Ovary (tissue), 3 donors: ENCODE results near the gene VCAN.

Experiments used
- EP300 ChIP-seq: sonication (generic); formaldehyde crosslinking; IDR thresholded peaks from one replicate; pipeline ENCODE4 v1.6.1; 2017; ENCODE audit warnings: antibody characterized with exemption
- TF ChIP-seq, protein P1 (sequence below), 3 donors: fragments of 450-650 bp in 2 of 3; fragments of 200-600 bp in 1 of 3; IDR thresholded peaks; one replicate each; pipeline versions ENCODE4 v1.5.1 to v1.8.0; 2016 to 2022; ENCODE audit warnings: antibody characterized with exemption in 3 of 3, mild to moderate bottlenecking in 1 of 3
- donor health status: DM: no; HTN: no; CAD: no.

DNA sequence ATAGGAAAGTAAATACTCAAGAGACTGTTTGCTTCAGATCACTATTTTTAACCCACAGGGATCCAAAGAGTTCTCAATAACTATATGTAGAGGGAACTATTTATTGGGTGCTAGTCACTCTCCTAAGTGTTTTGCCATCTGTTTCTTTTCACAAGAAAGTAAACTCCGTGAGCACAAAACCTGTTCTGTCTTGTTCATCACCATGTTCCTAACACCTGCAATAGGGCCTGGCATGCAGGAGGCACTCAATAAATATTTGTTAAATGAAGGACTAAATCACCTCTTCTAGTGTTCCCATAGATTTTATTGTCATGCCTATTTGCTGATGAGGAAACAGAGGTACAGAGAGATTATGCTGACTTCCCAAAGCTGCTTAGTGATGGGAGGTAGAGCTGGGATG is 118.2 kb downstream of the VCAN start:
- TF ChIP-seq EP300, result no peak
- TF ChIP-seq, protein P1, sequence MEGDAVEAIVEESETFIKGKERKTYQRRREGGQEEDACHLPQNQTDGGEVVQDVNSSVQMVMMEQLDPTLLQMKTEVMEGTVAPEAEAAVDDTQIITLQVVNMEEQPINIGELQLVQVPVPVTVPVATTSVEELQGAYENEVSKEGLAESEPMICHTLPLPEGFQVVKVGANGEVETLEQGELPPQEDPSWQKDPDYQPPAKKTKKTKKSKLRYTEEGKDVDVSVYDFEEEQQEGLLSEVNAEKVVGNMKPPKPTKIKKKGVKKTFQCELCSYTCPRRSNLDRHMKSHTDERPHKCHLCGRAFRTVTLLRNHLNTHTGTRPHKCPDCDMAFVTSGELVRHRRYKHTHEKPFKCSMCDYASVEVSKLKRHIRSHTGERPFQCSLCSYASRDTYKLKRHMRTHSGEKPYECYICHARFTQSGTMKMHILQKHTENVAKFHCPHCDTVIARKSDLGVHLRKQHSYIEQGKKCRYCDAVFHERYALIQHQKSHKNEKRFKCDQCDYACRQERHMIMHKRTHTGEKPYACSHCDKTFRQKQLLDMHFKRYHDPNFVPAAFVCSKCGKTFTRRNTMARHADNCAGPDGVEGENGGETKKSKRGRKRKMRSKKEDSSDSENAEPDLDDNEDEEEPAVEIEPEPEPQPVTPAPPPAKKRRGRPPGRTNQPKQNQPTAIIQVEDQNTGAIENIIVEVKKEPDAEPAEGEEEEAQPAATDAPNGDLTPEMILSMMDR (IDR thresholded peaks at IDR 0.05), result no peak
